GM12875 (cell line): ENCODE measurements around the gene HORMAD1.
"Not testable (repeated sequence)": the region's sequence is repeated elsewhere in the genome, so short reads cannot be mapped to it uniquely, and the experiment has no call there.

ENCODE experiments used
- H3K4me3 ChIP-seq: one replicate; pipeline ENCODE4 v1.5.1; 2011; ENCODE audit warnings: low read depth, low read length, control low read depth
- TF ChIP-seq, protein P1 (sequence below): IDR thresholded peaks from 2 replicates; pipeline ENCODE4 v1.5.1; 2011; ENCODE audit warnings: low read depth, mild to moderate bottlenecking, control low read depth, inconsistent platforms, low read length, moderate library complexity, borderline replicate concordance; ENCODE audit not compliant: insufficient read depth

The HORMAD1 gene, protein sequence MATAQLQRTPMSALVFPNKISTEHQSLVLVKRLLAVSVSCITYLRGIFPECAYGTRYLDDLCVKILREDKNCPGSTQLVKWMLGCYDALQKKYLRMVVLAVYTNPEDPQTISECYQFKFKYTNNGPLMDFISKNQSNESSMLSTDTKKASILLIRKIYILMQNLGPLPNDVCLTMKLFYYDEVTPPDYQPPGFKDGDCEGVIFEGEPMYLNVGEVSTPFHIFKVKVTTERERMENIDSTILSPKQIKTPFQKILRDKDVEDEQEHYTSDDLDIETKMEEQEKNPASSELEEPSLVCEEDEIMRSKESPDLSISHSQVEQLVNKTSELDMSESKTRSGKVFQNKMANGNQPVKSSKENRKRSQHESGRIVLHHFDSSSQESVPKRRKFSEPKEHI

DNA sequence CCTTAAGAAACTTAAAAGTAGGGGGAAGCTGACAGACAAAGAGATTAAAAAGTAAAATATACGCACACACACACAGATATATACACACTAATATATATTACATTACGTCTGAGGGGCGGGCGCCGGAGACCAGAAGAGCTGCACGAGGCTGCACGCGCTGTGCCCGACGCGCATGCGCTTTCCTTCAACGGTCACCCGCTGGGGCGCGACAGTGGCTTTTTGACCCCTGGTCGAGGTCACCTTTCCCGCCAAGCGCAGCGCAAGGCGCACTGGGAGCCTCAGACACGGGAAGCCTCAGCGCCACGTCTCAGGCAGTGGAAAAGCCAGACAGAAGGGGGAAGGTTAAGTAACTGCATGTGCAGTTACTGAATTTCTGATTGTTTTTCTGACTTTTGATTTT, at the start of gene HORMAD1:
TSS of gene HORMAD1 (minus strand) at position 193 of the 400 bp plus-strand sequence. CDS start 1,390 bp downstream, outside the sequence.
- TF ChIP-seq, protein P1, sequence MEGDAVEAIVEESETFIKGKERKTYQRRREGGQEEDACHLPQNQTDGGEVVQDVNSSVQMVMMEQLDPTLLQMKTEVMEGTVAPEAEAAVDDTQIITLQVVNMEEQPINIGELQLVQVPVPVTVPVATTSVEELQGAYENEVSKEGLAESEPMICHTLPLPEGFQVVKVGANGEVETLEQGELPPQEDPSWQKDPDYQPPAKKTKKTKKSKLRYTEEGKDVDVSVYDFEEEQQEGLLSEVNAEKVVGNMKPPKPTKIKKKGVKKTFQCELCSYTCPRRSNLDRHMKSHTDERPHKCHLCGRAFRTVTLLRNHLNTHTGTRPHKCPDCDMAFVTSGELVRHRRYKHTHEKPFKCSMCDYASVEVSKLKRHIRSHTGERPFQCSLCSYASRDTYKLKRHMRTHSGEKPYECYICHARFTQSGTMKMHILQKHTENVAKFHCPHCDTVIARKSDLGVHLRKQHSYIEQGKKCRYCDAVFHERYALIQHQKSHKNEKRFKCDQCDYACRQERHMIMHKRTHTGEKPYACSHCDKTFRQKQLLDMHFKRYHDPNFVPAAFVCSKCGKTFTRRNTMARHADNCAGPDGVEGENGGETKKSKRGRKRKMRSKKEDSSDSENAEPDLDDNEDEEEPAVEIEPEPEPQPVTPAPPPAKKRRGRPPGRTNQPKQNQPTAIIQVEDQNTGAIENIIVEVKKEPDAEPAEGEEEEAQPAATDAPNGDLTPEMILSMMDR = no peak
- H3K4me3 ChIP-seq = no peak within 1 kb of the TSS

DNA sequence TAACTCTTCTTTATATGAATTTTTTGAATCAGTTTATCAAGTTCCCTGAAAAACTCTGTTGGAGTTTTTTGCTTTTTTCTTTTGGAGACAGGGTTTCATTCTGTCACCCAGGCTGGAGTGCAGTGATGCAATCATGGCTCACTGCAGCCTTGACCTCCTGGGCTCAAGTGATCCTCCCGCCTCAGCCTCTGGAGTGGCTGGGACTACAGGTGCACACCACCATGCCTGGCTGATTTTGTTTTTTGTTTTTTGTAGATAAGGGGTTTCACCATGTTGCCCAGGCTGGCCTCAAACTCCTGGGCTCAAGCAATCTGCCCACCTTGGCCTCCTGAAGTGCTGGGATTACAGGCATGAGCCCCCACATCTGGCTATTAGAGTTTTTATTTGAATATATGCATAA, 47.0 kb upstream of the HORMAD1 start:
- not testable (repeated sequence) for H3K4me3 ChIP-seq

DNA sequence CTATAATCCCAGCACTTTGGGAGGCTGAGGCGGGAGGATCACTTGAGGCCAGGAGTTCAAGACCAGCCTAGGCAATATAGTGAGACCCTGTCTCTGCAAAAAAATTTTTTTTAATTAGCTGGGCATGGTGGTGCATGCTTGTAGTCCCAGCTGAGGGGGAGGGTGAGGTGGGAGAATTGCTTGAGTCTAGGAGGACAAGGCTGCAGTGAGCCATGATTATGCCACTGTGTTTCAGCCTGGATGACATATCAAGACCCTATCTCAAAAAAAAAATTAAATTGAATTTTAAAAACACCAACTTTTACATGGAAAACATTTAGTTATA, 45.2 kb upstream of the HORMAD1 start:
- H3K4me3 ChIP-seq = not testable (repeated sequence)

DNA sequence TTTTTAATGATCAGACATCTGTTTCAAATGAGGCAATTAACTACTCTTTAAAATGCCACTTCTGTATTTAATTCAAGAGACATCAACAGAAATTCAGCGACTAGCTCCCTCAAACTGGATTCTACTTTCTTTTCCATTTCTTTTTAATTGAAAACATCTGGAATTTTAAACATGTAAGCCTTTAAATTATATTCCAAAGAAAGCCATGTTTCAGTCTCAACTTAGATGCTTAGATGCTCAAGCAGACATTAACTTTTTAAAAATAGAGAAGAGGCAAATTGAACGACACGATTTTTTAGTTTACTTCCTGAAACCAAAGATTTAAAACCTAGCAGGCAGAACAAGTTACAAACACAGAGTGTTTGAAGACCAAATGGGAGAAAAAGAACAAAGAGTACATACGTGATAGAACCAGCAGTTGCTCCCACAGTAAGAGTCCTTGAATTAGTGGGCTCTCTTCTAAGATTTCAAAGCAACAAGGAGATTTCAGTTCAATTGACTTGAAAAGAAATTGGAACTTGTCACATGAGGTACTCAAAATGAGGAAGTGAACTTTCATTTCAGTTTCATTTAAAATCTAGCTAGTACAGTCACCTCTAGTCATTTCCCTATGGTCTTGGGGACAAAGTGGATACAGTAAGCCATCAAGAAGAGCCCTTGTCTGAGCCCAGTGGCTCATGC, 44.7 kb upstream of the HORMAD1 start, which contains the start of gene CTSS:
TSS of gene CTSS (minus strand) at position 483 of the 681 bp plus-strand sequence. CDS start 1,015 bp downstream, outside the sequence.
- TF ChIP-seq, protein P1 = no peak
- peak within 1 kb of the TSS; percentile 57 for H3K4me3 ChIP-seq

DNA sequence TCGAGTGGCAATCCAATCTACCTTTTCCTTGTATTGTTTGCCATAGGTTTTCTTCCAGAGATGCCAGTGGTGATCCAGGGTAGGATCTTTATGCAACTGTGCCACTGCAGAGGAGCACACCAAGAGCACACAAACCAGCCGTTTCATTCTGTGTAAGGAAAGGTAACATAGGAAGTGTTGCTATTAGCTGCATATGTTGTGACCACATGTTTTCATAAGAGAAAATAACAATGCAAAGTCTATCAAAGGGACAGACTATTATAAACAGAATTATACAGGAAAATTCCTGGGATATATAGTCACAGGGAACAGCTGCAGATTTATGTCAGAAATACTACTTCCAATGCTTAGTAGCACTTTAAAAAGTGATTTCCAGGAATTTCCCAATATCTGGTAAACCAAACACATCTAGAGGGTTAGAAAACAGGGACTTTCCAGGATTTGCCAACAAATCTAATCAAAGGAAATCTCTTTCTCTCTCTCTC, 44.0 kb upstream of the HORMAD1 start:
- peak overlapping the region; percentile 57 for H3K4me3 ChIP-seq
- TF ChIP-seq, protein P1 = no peak

DNA sequence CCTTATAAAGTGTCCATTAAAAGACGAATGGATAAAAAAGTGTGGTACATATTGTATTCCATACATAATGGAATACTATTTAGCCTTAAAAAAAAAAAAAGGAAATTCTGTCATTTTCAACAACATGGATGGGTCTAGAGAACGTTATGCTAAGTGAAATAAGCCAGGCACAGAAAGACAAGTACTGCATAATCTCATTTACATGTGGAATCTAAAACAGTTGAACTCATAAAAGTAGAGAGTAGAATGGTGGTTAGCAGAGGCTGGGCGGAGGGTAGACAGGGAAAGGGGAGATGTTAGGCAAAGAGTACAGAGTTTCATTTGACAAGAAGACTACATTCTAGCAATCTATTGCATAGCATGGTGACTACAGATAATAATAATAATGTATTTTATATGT, 42.3 kb upstream of the HORMAD1 start:
- TF ChIP-seq, protein P1 = no peak
- H3K4me3 ChIP-seq = peak overlapping the region; percentile 6

DNA sequence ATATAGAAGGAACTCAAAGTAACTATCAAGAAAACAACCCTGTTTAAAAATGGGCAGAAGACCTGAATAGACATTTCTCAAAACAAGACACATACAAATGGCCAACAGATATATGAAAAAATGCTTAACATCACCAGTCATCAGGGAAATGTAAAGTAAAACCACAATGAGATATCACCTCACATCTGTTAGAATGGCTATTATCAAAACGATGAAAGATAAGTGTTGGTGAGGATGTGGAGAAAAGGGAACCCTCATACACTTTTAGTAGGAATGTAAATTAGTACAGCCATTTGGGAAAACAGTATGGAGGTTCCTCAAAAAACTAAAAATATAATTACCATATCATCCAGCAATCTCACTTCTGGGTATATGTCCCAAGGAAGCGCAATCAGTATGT, 41.9 kb upstream of the HORMAD1 start:
- TF ChIP-seq, protein P1 = no peak
- no peak overlapping the region for H3K4me3 ChIP-seq

DNA sequence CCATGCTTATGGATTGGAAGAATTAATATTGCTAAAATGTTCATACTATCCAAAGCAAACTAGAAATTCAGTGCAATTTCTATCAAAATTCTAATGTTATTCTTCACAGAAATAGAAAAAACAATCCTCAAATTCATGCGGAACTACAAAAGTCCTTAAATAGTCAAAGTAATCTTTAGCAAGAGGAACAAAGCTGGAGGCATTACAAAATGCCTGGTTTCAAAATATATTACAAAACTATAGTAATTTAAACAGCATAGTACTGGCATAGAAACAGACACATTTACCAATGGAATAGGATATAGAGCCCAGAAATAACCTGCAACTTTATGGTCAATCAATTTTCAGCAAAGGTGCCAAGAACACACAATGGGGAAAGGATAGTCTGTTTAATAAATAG, 41.1 kb upstream of the HORMAD1 start:
- H3K4me3 ChIP-seq = no peak overlapping the region
- TF ChIP-seq, protein P1 = no peak
